HG03196 (cell line): ENCODE data around the gene COMMD4.

Experiments used
- ATAC-seq: cut with Tn5 transposase; IDR thresholded peaks from one replicate; pipeline ENCODE4 v1.9.1; 2021; ENCODE audit not compliant: unreplicated experiment

COMMD4 gene

DNA sequence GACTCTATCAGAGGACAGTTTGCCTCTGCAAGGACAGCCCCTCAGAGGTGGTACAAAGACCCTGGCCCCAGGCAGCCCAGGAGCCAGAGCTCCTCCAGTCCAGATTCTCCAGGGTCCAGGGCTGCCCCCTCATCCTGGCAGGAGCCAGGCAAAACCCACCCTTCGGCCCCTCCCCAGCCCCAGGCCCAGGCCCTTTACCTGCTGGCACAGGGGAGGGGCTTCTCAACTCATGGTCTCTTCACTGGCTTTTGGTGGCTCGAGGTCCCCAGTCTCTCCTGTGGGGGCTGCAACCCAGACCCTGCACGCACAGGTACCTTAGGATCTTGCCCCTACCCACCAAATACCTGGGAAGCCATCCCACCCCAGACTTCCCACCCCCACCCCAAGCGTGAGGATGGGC is 19.5 kb downstream of the COMMD4 start:
- ATAC-seq, result no peak

DNA sequence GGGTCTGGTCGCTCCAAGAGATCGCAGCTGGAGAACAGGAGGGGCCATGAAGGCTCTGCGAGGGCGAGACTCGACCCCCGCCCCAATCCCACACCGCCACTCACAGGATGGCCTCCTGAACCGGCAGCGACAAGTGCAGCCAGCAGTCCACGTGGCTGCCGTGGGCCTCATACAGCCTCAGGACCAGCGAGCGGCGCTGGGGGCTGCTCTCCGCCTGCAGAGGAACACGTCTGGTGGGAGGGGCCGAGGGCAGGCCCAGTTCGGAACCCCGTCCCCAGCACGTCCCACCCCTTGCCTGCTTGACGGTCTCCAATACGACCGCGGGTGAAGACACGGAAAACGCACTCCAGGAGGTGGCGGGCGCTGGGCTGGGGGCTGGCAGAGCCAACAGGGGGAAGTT is 20.1 kb downstream of the COMMD4 start:
- ATAC-seq, result no peak

DNA sequence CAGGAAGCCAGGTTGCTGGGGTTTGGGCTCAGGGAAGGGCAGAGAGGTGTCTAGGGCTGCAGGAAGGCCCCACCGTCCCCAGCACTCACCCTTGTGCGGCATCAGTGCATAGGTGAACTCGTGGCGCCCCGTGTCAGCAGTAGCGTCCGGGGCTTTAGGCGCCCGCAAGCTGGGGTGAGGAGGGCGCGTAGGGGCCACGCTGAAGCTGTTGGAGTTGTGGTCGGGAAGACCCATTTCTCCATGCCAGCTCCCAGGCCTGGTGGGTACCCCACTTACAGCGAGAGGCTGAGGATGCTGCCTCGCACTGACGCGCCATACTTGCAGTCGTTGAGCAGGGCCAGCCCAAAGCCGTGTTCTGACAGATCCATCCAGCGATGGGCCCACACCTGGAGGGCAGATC is 20.7 kb downstream of the COMMD4 start:
- ATAC-seq, result no peak

DNA sequence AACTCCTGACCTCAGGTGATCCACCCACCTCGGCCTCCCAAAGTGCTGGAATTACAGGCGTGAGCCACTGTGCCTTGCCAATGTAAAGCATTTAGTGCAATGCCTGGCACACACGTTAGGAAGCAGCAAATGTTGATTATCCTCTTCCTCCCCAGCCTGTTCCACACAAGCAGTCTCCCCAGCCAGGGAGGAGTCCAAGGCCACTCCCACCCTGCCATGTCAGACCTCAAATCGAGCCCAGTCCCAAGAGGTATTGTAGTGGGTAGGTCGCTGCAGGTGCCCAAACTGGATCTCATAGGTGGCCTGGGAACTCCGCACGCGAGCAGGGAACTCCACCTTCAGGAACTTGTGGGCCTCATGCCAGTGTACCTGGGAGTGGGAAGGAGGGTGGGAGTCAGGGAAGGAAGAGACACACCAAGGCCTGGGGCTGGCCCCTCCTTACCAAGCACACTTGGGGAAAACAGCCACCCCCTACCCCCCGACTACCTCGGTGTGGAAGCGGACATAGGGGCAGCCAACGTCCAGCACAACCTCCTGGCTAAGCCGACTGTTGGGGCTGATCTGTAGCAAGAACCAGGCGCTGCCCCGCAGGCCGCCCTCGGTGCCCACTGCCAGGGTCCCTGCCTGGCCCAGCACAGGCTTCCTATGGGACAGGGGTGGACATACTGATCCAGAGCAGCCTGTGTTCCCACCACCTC is 22.3 kb downstream of the COMMD4 start:
- ATAC-seq, result no peak

DNA sequence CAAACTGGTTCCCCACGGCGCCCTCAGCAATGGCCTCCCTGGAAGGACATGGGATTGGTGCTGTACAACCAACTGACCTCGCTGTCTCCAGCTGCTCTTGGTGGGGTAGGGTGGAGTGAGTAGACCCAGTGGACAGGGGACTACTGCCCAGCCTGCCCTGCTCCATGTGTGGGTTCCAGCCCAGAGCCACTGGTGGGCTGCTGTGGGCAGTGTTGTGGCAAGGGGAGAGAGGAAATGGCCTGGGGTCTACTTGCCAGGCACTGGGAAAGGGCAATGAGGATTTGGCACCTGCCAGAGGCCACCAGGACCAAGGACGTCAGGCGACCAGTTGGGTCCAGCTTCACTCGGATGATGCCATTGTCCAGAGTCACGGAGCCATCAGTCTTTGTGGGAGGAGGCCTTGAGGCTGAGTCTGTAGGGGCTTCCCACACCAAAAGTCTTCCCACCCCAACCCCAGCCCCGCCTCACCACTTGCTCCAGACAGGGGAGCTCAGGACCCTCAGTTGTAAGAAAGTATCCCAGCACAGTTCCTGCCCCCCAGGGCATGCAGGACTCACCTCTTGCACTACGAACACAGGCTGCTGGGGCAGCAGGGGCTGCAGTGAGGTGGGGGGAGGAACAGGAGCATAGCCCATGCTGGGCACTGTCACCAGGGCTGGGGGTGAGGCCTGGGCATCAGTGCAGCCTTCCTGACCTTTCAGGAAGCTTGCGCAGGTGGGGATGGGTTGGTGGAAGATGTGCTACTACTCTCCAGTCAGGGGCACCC is 23.1 kb downstream of the COMMD4 start:
- ATAC-seq, result no peak

DNA sequence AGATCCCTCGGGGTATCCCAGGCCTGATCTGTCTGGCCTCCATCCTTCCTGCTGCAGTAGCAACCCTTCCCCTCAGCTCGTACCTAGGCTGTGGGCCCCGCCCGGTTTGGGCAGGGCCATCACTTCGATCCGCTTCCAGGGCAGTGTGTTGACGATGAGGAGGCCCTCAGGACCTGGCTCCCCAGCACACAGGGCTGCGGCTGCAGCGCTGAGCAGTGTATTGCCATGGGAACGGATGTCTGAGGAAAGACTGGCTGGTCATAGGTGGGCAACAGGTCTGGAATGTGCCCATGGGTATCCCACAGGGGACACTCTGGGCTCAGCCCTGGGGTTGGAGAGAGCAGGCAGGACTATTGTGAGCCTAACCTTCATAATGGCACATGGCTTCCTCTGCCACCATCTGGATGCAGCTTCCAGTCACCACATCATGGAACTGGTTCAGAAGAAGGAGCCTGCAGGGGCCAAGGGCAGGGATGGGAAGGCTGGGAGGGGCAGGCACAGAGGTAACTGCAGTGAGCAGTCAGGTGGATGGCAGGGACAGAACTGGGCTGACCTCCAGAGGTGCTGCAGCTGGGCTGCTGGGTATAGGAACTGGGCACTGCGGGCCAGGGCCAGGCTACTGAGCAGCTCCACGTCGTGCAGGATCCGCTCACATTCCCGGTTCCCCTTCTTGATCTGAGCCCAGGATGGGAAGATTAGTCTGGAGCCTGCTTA is 23.8 kb downstream of the COMMD4 start:
- ATAC-seq, result no peak

DNA sequence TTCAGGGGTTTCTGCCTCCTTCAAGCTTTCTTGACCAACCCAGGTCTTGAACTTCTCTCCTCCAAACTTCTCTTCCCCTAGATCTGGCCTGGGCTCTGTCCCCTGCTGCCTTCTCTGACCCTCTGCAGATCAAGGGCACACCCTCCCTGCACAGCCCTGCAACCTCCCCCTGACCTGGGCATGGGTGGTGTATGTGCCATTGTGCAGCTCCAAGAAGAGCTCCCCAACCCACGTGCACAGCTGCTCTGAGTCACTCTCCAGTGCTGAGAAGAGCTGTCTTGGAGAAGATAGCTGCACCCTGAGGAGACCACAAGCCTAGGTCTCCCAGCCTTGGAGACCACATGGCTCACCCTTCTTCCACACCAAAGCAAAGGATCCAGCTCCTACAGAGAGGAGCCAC is 24.5 kb downstream of the COMMD4 start:
- ATAC-seq, result no peak

DNA sequence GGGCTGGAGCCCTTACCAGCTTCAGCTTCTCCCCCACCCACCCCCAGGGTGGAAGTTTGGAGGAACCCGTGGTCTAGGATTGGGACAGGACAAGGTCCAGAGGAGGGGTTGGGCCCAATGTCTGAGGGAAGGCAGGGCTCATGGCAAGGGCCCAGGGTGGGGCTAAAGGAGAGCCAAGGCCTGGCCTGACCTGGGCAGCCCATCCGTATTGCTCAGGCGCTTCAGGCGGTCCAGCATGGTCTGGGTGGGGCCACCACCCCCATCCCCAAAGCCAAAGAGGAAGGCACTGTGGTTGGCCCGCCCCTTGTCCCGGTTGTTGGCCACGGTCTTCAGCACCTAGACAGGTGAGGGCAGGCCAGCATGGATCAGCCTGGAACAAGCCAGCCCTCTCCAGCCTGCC is 25.0 kb downstream of the COMMD4 start:
- ATAC-seq, result no peak

DNA sequence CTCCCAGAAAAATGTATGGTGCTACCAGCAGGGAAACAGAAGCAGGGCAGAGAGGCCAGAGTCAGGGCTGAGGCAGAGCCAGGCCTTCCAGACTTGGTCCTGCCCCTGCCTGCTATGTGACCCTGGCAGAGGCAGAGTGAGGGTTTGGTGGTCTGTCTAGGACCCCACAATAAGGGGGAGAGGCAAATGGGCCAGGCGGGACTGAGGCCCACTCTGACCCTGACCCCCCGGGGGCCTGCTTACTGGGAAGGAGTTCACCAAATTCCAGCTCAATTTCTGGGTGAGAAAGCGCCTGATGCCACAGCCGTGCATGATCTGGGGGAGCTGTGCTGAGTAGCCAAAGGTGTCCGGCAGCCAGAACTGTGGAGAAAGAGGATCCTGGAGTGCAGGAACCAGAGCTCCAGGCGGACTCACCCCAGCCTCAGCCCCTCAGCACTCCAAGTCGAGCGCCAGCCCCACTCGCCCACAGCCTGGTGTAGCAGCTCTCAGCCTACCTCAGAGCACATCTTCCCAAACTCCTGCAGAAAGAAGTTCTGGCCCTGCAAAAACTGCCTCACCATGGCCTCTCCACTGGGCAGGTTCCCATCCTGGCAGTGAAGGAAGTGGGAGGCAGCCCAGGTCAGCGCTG is 25.6 kb downstream of the COMMD4 start:
- ATAC-seq, result no peak

DNA sequence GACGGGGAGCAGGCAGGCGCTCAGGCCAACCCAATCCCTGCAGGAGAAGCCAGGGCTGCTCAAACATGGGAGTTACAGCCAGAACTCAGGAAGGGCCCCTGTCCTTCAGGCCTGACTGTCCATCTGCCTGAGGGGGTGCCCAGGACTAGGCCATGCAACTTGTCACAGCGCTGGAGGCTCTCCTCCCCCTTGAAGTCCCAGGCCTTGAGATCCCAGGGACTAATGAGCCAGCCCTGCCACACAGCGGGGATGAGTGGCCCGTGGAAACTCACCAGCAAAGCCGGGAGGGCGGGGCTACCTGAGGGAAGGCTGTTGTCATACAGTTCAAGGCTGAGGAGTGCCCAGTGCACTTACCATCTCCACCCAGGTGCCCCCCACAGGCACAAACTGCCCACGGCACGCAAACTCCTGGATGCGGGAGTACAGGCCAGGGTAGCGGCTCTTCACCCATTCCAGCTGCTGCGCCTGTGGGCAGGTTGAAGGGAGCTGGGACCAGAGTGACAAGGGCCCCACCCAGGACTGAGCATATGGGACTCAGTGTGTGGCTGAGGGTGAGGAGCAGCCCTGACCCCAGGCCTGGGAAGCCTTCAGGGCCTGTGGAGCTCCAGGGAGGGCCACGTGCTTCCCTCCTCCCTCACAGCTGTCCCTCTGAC is 26.3 kb downstream of the COMMD4 start:
- ATAC-seq, result no peak

DNA sequence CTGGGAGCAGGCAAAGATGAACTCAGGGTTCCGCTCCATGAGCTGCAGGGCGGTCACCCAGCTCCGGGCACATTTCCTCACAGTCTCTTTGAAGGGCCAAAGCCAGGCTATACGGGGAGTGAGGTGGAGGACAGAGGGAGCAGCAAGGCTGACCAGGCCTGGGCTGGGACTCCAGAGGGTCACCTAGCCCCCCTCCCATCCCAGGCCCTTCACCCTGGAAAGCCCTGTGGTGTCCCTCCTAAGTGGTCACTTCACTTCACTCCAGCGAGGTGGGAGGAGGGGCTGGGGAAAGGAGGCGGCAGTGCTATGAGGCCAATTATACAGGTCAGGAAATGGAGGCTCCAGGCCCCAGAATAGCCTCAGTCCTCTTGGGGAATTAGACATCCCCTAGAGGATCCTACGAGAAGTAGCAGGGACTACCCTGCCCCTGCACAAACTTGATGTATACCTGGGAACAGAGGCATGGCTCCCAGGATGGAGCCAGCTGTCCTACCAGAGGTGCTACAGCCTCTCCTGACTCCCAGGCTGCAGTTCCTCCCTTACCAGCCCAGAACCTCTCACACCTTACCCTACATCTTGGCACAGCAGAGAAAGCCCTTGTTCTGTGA is 26.9 kb downstream of the COMMD4 start:
- no peak for ATAC-seq

DNA sequence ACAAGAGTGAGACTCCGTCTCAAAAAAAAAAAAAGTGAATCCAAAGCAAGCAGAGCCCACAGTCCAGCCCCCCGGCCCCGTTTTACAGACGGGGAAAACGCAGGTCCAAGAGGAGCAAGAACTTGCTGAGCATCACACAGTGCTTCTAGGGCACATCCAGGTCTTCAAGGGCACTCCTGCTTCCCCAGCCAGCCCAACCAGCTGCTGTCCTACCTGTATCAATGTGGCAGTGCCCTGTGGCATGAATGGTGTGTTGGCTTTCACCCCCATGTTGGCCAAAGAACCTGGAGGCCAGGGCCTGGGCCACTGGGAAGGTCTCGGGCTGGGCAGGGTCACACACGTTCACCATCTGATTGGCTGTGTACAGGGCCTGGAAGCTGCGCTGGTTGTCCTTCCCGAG is 27.9 kb downstream of the COMMD4 start:
- ATAC-seq, result no peak

DNA sequence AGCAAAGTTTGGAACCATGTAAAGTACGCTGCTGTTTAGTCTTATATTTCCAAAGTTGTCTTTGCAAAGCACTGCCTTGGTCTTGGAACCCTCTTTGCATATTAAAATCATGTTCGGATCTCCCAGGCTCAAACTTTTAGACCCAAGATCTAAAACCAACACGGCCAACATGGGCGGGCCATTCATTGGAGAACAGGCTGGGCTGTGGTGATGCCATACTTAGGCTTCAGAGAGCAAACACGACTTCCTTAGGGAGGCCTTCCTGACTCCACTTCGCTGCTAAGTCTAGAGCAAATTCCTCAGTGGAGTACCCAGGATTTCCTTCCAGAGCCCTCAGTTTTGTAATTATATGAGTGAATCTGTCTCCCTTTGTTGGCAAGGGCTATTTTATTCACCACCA is 29.0 kb downstream of the COMMD4 start:
- ATAC-seq, result no peak

DNA sequence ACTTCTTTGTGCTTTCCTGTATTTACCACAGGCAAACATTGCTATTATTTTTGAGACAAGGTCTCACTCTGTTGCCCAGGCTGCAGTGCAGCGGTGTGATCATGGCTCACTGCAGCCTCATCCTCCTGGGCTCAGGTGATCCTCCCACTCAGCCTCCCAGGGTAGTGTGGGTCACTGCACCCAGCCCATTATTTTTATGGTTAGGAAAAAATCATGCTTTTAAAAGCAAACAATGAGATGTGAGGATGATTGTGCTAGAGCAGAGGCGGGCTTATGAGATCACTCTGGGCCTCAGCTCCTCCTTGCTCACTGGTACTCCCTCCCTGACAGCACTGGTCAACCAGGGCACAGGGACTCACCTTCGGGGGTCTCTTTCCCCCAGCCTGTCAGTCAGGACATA is 30.3 kb downstream of the COMMD4 start:
- no peak for ATAC-seq

DNA sequence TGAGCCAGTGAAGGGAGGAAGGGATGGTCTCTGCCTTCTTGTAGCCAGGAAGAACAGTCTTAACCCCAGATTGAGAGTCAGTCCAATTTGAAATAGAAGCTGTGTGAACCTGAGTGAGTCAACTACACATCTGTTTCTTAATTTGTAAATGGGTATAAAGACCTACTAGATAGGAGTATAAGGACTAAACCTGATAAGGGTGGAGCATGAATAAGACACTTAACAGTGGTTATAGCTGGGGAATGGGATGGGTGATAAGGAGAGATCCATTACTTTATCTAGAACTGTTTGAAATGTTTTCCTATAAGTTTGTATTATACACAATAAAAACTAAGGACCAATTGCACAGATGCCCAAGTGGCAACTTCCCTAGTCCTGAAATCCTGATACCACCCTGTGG is 31.1 kb downstream of the COMMD4 start:
- no peak for ATAC-seq

DNA sequence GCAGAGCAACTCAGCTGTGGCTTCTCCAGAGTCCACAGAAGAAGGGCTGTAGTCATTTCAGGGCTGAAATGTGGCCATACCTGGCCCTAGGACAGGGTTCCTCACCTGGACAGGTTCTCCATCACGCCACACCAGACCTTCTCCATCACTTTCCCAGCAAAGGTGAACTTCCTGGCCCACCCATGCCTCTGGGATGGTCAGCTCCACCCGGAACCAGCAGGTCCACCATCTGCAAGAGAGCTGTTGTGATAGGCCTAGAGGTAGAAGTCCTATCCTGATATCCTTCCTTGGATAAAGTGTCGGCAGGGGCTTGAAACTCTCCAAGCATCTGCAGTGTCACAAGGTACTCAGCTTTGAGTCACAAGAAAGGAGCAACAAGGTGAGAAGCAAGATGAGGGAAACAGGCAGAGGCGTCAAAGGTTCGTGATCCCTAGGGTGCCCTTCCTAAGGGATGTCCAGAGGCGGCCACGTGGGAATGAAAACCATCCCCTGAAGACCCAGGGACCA is 31.6 kb downstream of the COMMD4 start:
- no peak for ATAC-seq

DNA sequence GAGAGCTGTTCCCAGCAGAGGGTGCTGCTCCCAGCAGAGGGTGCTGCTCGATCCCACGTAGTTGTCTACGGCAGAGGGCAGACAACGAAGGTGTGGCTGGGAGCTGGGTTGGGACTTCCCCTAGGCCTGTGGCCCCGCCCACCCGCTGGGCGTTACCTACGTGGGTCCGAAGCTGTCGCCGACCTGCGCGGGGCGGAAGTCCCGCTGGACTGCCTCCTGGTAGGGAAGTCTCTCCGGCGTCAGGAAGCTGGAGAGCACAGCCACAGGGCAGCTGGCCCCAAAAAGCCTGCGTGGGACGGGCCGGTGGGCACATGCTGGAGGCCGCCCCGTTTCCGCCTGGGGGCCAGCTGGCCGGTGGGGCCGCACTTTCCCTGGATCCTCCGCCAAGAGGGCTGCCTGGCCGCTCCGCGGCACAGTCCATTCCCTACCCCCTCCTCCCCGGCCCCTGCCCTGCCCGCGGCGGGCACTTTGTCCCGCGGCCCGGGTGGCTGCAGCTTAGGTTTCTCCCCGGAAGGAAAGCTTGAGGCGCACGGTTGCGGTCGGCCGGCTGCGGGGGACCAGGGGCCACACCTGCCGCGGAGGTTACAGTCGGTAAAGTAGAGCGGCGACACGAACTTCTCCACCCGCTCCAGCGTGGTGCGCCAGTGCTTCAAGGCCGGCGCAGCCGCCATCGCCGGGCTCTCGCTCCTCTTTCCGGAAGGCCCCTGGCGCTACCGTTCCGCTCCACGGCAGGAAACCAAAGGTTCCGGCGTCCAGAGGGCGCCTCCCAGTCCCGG is 32.2 kb downstream of the COMMD4 start, which contains the start of gene MAN2C1:
TSS of gene MAN2C1 (minus strand) at position 695 of the 776 bp plus-strand sequence. CDS start at position 671, 24 bp downstream.
- peak; percentile 84 for ATAC-seq

DNA sequence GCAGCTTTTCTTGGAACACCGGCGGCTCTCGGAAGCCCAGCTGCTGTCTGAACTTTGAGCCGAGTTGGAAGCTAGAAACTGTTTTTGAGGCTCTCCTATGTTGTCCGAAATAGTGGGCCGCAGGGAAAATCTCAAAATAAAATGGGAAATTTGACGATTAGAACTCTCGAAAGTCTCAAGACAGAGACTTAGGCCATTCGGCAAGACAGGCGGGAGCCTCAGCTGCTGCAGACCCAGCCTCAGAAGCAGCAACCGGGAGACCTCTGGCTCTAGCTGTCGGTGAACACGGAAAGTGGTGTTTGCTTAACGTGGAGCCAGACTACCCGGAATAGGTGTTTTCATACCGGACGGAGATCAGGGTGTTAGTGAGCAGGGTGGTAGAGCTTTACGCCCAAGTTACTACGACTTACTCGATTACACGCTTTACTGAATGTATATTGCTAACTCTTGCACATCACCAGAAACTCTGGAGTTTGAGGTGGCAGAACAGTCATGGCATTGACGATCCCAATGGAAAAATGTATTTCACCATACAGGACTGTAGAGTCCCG is 32.9 kb downstream of the COMMD4 start:
- no peak for ATAC-seq

DNA sequence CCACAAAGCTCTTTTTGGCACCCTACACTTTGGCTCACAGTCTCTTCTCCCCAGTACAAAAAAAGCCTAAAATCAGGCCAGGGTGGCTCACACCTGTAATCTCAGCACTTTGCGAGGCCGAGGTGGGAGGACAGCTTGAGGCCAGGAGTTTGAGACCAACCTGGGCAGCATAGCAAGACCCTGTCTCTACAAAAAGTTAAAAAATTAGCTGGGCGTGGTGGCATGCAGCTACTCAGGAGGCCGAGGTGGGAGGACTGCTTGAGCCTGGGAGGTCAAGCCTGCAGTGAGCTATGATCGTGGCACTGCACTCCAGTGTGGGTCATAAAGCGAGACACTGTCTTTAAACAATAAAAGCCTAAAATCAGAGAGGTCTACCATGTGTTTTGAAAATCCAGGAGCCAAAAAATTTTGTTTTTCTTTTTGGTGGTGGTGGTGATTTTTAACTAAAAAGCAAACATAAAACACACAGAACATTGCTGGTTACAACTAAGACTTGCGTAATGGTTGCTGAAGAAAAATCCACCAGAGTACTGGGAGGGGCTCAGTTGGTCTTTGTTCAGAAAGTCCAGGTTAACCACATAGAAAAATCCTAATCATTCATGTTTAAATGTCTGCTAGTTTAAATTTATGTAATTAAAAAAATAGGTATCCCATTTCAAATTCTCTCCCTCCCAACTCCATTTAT is 34.2 kb downstream of the COMMD4 start:
- ATAC-seq, result no peak
